NCI-H526 treated with DMSO at 0.1 percent for 48 hours (cell line): ENCODE data around the gene CA10.

Experiments used
- DNase-seq: peaks from one replicate; lab custom pipeline; 2025; lab: John Stamatoyannopoulos, UW

The CA10 gene

DNA sequence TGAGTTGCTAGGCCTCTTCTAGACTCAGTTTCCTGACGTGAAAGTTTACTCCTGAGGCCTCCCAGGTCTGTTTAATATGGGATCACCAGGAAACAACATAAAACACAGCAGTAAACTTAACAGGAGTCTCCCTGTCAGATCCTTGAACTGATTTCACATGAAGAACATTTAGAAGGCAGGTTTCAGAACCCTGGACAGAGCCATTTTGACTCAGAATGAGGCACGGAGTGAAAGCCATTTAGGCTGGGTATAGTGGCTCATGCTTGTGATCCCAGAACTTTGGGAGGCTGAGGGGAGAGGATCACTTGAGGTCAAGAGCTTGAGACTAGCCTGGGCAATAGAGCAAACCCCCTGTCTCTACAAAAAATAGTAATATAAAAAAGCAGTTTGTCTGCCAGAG lies 289.1 kb downstream of the CA10 start:
- DNase-seq = no peak

DNA sequence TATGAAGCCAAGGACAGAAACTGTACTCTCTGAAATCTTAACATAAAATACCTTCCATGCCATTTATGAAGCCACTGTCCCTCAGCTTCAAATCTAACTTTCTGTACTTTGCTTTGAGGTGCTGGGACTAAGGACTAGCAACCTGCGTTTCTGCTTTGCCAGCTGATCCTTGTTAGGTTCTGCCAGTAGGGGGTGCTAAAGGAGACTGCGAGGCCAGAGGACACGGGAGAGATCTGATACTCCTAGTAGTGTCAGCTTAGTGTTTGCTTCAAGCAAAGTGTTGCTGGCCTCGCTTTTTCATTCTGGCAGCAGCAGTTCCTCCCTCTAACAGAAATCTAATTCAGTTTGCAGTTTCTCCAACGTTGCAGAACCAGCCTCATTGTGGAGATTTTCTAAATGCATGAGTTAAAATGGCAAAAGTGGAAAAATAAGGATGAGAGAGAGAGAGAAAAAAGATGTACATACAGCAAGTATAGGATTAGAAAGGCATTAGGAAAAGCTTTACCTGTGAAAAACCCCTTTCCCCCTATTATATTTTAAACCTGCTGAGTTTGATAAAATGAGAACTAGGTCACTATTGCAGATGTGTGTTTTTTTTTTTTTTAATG lies 297.5 kb downstream of the CA10 start:
- DNase-seq = no peak

DNA sequence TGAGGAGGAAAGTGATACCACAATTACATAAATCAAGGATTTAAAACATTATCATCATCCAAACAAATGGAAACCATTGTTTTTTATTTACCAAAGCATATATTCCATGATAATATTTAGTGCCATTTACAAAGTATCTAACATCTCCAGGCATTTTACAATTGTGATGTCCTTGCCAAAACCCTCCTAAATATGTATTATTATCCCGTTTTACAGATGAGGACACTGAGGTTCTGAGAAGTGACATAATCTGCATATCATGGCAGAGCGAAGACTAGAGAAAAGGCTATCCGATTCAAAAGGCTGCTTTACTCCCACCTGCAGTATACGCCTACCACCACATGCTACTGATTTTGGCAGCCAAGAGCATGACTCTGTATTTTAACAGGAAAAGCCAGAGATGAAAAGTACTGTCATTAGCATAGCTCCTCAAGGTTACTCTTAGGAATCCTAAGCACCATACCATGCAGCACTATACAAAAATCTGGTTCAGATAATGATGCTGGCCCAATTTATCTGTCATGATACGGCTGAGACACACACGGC lies 301.4 kb downstream of the CA10 start:
- no peak for DNase-seq

DNA sequence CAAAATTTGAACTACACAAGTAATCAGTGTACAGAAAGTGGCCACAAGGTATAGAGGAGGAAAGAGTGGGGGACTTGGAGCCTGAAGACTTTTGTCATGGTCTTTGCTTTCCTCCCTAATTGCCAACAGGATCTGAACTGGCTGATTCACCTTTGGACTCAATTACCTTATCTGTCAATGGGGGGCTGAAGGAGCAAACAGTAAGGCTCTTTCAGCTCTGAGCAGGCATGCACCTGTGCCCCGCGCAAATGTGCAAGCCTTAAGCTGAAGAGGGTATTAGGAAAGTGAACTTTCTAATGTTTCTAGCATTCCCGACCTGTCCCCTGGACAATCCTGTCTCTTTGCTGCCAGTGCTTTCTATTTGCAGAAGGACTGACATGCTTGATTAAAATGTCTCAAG lies 302.7 kb downstream of the CA10 start:
- no peak for DNase-seq

DNA sequence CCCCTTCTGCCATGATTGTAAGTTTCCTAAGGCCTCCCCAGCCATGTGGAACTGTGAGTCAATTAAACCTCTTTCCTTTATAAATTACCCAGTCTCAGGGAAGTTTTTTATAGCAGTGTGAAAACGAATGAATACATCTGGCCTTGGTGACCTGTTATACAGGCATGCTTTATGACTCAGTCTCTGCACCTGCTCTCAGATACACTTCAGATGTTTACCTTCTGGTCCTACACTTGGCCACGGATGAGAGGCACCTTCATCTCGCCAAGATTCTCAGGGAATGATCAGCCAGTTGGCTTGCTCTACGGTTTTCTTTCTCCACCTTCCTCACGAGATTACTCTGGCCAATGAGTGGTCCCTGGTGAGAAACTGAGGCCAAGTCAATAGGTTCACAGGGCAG lies 304.7 kb downstream of the CA10 start:
- no peak for DNase-seq

DNA sequence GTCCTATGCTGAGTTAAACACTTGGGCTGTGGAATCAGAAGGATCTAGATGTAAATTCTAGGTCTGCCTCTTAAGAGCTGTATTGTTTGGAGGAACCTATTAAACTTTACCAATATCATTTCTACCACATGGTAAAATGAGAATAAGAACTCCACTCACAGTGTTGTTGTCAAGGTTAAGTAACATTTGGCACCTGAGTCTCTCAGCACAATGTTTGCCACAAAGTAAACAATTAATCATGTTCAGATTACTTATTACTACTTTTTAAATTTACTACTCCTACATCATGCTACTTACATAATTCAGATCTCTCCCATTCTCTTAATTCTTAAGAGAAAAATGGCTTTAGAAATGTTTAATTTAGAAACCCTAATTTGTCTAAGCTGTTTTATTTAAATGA lies 305.9 kb downstream of the CA10 start:
- DNase-seq = no peak

DNA sequence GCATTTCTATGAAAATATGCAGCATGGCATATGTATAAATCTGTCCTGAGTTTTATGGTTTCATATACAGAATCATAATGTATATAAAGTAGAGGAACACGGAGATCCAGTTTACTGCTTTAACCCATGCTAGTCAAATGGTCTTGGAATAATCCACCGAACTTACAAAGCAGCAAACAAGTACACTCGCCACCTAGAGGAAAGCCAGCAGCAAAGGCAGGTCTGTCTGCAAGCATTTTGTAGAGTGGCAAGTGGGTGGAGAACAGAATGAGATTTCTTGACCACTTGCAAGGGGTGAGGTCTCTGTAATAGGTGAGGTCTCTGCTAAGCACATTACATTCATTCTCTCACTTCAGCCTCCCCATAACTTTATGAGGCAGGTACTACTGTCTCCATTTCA lies 308.3 kb downstream of the CA10 start:
- DNase-seq = no peak

DNA sequence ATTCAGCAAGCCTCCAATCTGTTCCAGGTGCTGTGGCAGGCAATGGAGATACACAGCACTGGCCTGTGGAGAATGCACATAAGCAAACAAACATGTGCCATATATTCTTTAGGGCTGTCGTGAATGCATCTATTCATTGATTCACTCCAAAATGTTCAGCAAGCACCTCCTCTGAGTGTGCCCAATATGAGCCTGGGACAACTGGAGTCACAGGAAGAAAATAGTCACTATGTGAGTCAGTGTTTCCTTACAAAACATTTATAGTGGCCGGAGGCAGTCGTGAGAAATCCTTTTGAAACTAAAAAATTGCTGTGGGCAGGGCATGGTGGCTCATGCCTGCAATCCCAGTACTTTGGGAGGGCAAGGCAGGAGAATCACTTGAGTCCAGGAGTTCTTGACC lies 310.1 kb downstream of the CA10 start:
- DNase-seq = no peak

DNA sequence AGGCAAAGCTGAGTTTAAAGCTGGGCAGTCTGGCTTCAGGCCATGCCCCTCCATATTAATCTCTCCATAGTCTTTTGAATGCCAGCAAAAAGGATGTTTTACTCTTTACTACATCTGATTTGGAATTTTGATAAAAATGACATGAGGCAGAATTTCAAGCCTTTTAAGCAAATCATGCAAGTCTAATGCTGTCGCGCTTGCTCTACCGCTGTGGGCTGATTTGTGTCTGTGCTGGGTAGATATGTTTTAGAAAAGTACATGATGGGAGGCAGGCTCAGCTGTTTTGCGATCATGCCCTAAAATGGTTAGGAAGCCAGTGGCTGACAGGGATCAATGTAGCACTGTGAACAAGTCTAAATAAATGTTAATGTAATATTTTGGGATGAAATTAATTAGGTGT lies 311.9 kb downstream of the CA10 start:
- DNase-seq = no peak

DNA sequence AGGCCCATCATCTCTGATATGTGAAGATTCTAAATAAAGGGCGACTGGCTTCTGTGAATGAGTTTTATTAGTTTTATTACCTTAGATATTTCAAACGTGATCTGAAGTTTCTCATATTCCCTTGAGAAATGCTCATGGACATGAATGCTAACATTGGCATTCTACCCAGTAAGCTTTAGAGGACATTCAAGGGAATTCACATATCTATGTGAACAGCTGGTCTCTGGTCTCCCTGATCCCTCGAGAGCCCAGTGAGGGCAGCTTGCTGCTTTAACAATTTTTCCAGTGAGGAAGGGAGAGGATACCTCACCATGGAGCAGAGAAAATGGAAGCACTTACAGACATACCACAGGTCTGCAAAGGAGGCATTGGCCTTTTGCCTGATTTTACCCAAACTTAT lies 312.7 kb downstream of the CA10 start:
- DNase-seq = no peak

DNA sequence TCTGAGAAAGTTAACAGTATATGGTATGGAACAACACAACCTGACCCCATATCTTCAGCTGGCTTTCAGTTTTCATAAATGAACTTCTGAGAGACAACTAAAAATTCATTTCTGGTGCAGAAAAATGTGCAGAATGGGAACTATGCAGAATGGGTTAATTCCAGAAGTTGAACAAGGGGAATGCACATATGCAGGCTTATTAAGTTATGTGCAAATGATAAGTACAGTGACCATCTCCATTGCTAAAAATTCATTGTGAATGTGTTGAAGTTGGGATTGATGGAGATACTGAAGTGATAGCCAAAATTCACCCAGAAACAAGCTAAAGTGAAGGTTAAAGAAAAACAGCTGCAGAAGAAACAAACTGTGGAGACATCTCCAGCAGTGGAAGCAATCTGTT lies 315.8 kb downstream of the CA10 start:
- no peak for DNase-seq

DNA sequence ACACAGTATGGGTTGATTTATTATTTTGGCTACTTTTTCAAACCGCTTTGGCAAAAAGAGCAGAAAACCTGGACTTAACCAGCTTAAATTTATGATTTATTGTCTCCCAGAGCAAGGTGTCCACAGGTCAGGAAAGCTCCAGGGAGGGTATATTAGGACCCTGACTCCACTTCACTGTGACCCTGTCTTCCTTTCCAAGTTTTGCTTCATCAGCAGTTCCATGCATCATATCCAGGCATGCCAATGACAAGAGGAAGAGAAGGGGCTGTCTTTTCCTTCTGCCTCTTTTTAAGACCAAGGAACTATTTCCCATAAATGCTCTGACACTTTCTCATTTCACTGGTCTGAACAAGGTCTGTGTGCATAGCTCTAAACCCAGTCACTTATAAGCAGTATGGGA lies 316.8 kb downstream of the CA10 start:
- no peak for DNase-seq

DNA sequence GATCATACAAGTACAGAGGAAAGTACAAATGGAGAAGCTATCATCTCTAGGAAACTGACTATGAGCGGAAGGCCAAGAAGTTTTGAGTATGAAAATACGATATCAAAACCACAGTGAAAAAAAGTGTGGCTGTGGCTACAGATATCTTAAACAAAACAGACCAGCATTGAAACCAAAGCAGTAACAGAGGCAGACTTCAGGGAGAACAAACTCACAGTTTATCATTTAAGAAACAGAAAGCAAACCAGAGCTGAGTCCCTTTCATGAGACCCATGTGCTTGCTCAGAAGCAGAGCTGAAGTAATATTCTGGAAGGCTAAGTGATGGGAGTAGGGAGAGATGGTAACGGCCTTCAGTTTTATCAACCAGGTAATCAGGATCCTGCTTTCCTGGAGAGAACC lies 317.8 kb downstream of the CA10 start:
- no peak for DNase-seq

DNA sequence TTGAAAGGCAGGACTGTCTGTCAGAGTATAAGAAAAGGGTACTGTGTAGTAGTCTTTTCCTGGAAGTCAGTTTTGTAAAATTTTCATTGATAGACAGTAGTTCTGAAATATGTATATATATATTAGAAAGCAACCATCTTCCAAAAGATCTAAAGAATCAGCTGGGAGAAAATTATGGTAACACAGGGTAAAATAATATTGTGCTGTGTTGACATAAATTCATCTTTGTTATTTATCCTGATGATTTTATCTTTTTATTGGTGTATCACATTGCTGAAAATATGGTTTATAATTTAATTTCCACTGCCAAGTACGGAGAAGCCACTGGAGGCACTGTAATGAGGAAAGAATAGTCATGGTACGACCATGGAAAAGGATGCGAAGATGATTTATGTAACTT lies 324.9 kb downstream of the CA10 start:
- DNase-seq = no peak

DNA sequence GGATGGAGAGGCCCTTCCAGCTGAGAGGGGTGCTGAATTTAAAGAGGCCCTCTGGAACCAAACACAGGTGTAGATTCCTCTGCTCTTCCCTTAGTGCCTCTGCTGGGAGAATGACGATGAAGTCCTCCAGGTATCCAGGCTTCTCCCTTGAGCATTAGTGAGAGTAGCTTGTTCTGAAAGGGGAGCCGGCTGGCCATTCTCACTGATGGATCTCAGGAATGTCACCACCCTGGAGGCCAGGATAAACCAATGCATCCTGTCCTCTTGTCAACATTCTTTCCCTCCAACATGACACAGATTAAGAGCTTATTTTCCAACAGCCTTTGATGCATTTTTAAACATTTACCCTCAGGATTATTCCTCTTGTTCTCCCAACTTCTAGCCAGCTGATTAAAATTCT lies 325.5 kb downstream of the CA10 start:
- no peak for DNase-seq

DNA sequence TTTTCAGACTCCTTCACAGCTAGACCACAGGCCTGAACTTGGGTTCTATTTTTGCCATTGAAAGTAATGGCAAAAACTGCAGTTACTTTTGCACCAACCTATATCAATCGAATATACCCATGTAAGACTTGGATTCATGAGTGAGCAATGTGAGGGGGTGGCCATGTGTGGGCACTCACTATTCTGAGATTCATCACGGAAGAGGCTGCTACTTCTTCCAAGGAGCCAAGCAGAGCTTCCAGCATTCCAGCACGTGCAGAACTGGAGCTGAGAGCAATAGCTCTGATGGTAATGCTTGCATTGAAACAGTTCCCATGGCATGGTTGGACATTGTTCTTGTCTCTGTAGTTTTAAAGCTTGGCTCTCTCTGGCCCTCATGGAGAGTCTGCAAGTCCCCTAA lies 327.6 kb downstream of the CA10 start:
- no peak for DNase-seq

DNA sequence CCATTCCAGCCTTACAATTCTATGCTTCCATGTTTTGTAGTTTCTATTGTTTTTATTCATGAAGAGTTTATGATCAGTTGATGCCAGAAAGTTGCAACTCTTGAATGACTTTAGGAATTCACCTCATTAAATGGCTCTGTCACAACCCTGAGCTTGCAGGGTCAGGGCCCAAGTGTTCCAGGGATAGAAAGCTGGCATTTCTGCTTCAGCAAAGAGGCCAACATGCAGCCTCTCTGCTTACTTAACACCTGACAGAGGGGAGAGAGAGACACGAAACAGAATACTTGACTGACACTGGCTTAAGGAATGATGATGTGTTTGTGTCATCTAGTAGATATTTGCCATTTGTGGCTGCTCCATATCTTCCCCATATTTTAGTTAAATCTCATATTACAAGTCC lies 328.1 kb downstream of the CA10 start:
- no peak for DNase-seq

DNA sequence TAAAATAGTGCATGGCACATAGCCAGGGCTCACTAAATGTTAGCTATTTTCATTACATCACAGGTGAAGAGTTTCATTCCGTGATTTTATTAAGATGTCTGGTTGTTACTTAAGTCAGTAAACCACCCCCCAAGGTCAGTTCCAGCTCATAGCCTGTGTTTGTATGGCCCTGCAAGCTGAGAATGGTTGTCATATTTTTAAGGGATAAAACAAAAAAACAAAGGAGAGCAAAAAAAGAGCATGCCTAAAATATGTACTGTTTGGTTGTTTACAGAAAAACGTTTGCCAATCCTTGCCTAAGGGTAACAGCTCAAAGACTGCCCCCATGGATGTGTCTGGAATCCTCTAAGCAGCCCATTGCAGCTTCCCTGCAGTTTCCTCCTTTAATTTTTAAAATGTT lies 329.6 kb downstream of the CA10 start:
- DNase-seq = no peak

DNA sequence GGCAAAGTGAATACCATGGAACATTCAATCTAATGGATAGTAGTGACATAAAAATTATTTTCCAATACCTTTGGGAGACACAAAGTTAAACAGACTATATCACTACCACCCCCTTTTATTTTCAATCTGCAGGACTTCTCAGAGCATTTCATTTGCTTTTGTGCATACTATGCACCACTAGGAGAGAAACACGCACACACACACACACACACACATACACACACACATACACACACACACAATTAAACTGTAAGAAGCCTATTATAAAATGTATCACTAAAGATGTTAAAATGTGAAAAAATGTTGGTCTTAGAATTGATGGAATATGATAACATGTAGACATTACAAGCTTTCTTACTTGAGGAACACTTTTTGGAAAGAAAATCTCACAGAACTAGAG lies 331.4 kb downstream of the CA10 start:
- no peak for DNase-seq

DNA sequence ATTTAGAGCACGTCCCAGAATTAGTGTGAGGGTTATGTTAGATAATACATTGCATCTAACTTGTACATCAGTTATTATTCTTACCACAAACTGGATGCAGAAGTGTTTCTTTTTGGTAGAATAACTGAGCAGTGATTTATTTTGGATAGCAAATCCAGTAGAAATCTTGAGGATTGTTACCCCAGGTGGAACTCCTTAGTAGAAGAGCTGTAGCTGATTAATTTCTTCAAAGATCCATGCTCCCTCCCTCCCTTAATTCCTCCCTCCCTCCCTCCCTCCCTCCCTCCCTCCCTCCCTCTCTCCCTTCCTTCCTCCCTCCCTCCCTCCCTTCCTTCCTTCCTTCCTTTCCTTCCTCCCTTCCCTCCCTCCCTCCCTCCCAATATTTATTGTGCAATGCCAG lies 337.7 kb downstream of the CA10 start:
- DNase-seq = no peak

DNA sequence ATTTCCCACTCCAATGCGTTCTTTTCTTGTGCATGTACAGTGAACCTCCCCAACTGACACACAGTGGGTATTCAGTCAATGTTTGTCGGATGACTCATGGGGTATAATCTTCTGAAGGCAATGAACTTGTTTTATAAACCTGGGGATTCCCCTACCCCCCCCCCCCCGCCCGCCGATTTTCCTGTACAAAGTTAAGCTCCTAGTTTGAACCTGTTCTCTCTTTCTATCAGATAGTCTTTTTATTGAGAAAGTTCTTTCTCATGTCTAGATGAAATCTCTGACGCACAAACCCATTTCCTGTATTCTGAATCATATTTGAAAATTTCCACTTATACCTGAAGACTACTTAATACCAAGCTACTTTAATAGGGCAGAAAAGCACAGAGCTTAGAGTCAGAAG lies 338.3 kb downstream of the CA10 start:
- no peak for DNase-seq

DNA sequence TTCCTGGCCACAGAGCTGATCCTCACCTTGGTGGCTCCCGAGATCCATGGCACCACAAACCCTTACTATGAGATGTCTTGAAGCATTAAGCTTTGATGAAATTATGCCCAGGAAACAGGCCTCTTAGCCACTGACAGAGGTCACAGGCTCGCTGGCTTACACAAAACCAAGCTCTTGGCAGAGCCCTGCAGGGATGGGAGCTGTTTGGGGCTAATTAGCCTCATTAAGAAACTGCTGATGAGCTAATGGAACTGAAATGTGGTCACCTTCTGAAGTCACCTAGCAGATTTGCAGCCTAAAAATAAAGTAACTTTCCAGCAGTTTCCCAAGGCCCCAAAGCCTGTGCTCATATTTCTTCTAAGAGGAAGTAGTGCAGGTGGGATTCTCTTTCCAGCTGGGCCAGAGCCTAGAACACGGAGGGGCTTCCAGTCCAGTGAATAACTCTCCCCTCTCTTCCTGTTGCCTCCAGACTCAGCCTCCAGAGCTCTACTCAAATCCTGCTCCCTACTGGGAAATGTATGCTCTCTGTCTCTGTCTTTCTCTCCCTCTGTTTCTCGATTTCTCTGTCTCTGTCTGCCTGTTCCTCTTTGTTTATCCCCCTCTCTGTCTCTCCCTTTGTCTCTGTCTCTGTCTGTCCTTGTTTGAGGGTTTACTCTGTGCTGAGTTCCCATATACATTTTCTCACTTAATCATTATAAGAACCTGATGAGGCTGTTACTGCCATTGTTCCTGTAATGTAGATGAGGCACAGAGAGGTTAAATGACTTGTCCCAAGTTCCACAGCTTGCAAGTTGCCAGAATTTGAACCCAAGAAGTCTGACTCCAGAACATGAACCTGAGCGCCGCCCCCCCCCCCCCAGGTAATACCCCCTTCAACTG lies 338.9 kb downstream of the CA10 start:
- no peak for DNase-seq

DNA sequence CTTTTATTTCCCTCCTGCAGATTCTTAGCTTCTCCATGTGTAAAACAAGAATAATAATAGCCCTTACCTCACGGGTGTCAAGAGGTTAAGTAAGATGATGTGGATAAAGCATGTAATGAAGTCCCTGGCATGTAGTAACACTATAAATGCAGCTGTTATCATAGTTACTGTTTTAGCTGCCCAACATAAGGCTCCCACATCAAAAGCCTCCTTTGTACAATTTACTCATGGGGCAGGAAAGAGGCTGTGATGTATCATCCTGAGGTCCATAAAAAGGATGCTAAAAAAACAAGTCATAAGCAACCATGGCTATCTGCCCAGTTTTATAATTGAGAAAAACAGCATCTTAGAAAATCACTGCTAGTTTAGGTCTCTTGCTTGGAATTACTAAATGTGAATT lies 339.7 kb downstream of the CA10 start:
- no peak for DNase-seq

DNA sequence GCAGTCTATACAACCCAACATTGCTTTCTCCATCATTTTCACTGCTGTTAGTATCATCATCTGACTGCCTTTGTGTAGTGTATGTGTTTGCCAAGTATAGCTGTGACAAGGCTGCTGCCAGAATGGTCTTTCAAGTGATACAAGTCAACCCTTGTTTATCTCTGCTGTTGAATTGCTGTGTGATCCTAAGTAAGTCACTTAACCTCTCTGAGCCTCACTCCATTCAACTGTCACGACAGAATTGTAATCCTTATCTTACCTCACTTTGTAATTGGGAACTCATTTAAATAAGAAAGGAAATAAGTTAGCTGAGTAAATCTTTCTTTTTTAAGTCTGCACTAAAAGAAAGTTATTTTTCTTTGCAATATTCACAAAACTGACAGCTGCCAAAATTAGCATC lies 340.6 kb downstream of the CA10 start:
- DNase-seq = no peak
